Sigmoid colon (tissue), 7 donors: ENCODE results near the gene SLC27A1. TPM values are rescaled to one million over a fixed set of nuclear protein-coding genes. Genes with fewer than 3 reads are reported as not detected.

ENCODE experiments used
- DNase-seq: peaks from one replicate; pipeline ENCODE4 v3.0.0-alpha.2; 2019
- H3K27ac ChIP-seq, 4 donors: fragments of 200-600 bp; sonication (generic); one replicate each; pipeline ENCODE4 v1.5.1; 2016 to 2019; ENCODE audit warnings: mild to moderate bottlenecking in 1 of 4
- H3K27me3 ChIP-seq, 3 donors: fragments of 200-600 bp; sonication (generic); one replicate each; pipeline ENCODE4 v1.5.1; 2019; ENCODE audit warnings: mild to moderate bottlenecking in 1 of 3
- H3K36me3 ChIP-seq, 4 donors: fragments of 200-600 bp; sonication (generic); one replicate each; pipeline ENCODE4 v1.5.1; 2016 to 2019
- H3K4me1 ChIP-seq, 4 donors: fragments of 200-600 bp; sonication (generic); one replicate each; pipeline ENCODE4 v1.5.1; 2017 to 2019
- H3K4me3 ChIP-seq, 4 donors: fragments of 200-600 bp; sonication (generic); one replicate each; pipeline ENCODE4 v1.5.1; 2017 to 2019; ENCODE audit warnings: mild to moderate bottlenecking in 2 of 4, moderate library complexity in 1 of 4
- H3K9me3 ChIP-seq, 4 donors: fragments of 200-600 bp in 3 of 4; sonication (generic) in 3 of 4; one replicate each; pipeline versions ENCODE4 v1.5.1 to v1.6.1; 2013 to 2019
- EP300 ChIP-seq, 4 donors: sonication (generic); formaldehyde crosslinking; IDR thresholded peaks; one replicate each; pipeline ENCODE4 v1.6.1; 2017; ENCODE audit warnings: antibody characterized with exemption in 4 of 4
- POLR2A ChIP-seq, 2 donors: fragments of 450-650 bp; IDR thresholded peaks; one replicate each; pipeline ENCODE4 v1.6.1; 2016; ENCODE audit warnings: antibody characterized with exemption in 2 of 2, mild to moderate bottlenecking in 2 of 2, moderate library complexity in 2 of 2
- POLR2AphosphoS5 ChIP-seq, 4 donors: sonication (generic); formaldehyde crosslinking; IDR thresholded peaks; one replicate each; pipeline ENCODE4 v1.6.1; 2017; ENCODE audit warnings: antibody characterized with exemption in 4 of 4
- WGBS, 2 donors: extraction: QIAGEN DNeasy Blood & Tissue Kit; methylation state at CpG; one replicate each; pipeline ENCODE4 v1.1.7; 2013; 5-methylcytosine and 5-hydroxymethylcytosine counted together
- intact Hi-C: fragments of 100-400 bp; cut with DNase I; formaldehyde crosslinking; loops from one replicate; pipeline ENCODE4 v1.15.1; 2023
- polyA plus RNA-seq, 3 donors: library from polyadenylated mRNA; stranded (reverse); fragments of 200-250 nt; gene quantifications; one replicate each; pipeline ENCODE4 v1.2.3, GENCODE V29; 2013
- total RNA-seq, 4 donors: library from RNA; depleted of rRNA; stranded (reverse); fragments of >200 nt; gene quantifications; one replicate each; pipeline ENCODE4 v1.1.0, GENCODE V29; 2016
- TF ChIP-seq, protein P1 (sequence below), 4 experiments: fragments of 450-650 bp in 3 of 4; fragments of 200-600 bp in 1 of 4; IDR thresholded peaks; one replicate each; pipeline ENCODE4 v1.5.1; 2016 to 2019; ENCODE audit warnings: antibody characterized with exemption in 4 of 4, mild to moderate bottlenecking in 3 of 4, moderate library complexity in 2 of 4
- donor health status: healthy with polysubstance abuse.
- donor health status: Bipolar disorder and iron deficiency.
- donor health status: healthy.

SLC27A1 gene
- total and polyA plus RNA-seq, 7 donors, result 0.69 to 23.8 (median 13.2) TPM

DNA sequence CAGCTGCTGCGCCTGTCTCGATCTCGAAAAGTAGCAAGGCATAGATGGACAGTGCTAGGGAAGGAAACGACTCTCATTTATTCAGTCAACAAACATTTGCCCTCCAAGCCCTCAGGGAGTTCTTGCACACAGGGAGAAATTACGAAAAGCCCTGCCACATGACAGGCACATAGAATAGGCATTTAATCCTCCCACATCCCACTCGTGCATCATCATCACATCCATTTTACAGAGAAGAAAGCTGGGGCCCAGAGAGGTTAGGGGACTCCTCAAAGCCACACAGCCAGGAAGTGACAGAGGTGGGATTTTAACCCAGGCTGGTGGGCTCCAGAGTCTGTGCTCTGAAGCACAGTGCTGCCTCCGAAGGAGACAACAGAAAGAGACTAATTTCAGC is 33.5 kb upstream of the SLC27A1 start:
- TF ChIP-seq POLR2AphosphoS5 (IDR thresholded peaks at IDR 0.05) (no peak), EP300 (IDR thresholded peaks at IDR 0.05) (no peak), POLR2A (IDR thresholded peaks at IDR 0.05) (no peak)
- TF ChIP-seq, protein P1, sequence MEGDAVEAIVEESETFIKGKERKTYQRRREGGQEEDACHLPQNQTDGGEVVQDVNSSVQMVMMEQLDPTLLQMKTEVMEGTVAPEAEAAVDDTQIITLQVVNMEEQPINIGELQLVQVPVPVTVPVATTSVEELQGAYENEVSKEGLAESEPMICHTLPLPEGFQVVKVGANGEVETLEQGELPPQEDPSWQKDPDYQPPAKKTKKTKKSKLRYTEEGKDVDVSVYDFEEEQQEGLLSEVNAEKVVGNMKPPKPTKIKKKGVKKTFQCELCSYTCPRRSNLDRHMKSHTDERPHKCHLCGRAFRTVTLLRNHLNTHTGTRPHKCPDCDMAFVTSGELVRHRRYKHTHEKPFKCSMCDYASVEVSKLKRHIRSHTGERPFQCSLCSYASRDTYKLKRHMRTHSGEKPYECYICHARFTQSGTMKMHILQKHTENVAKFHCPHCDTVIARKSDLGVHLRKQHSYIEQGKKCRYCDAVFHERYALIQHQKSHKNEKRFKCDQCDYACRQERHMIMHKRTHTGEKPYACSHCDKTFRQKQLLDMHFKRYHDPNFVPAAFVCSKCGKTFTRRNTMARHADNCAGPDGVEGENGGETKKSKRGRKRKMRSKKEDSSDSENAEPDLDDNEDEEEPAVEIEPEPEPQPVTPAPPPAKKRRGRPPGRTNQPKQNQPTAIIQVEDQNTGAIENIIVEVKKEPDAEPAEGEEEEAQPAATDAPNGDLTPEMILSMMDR (IDR thresholded peaks at IDR 0.05), result no peak
- no peak overlapping the region for H3K27ac ChIP-seq
- H3K27me3 ChIP-seq, result no peaks in the 10 kb centered on the region
- intact Hi-C loops, result no loop called here
- no peak overlapping the region for H3K4me3 ChIP-seq
- H3K9me3 ChIP-seq, result no peaks in the 10 kb centered on the region
- no peaks in the 10 kb centered on the region for H3K36me3 ChIP-seq
- DNase-seq, result no peak
- WGBS, 2 donors, result 82 to 88% methylated on average over 7 of the region's 7 CpGs
- H3K4me1 ChIP-seq, result no peaks in the 10 kb centered on the region

DNA sequence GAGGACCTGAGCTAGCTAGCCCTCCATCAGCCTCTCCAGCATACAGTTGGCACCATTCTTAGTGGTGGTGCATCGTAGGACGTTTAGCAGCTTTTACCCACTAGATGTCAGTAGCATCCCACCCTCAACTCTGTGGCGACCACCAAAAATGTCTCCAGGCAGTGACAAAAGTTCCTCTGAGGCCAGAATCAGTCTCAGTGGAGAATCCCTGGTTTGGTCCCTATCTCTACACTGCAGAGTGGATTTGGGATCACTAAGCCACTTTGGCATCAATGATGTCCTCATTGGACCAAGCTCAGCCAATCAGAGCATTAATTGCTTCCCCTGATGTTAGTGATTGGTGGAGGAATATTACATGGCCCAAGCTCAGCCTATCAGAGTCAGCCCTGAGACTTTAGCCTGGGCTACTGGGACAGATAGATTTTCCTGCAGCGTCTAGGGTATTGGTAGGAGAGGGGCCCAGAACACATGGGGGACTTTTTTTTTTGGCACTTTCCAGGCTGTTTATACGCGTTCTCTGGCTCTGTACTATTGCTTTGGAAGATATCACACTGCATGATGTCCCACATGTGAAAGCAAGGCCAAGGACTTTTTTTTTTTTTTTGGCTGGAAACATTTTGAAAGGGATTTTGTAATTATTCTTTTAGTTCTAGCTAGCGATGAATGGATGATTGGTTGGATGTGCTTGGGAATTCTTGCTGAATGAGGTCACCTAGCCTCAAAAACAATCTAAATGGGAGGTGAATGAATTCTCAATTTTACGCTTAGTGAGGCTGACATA is 28.9 kb upstream of the SLC27A1 start:
- Histone ChIP-seq H3K27ac (peak overlapping the region in 1 of 4 donors; percentile 7), H3K27me3 (no peaks in the 10 kb centered on the region), H3K4me1 (no peaks in the 10 kb centered on the region), H3K9me3 (no peaks in the 10 kb centered on the region), H3K36me3 (no peaks in the 10 kb centered on the region), H3K4me3 (no peak overlapping the region)
- 59 to 69% methylated on average over 8 of the region's 8 CpGs for WGBS, 2 donors
- intact Hi-C loops, result no loop called here
- no peak for DNase-seq
- TF ChIP-seq POLR2A (IDR thresholded peaks at IDR 0.05), result no peak
- TF ChIP-seq, protein P1 (IDR thresholded peaks at IDR 0.05), result peak in 1 of 4 experiments; percentile 16

DNA sequence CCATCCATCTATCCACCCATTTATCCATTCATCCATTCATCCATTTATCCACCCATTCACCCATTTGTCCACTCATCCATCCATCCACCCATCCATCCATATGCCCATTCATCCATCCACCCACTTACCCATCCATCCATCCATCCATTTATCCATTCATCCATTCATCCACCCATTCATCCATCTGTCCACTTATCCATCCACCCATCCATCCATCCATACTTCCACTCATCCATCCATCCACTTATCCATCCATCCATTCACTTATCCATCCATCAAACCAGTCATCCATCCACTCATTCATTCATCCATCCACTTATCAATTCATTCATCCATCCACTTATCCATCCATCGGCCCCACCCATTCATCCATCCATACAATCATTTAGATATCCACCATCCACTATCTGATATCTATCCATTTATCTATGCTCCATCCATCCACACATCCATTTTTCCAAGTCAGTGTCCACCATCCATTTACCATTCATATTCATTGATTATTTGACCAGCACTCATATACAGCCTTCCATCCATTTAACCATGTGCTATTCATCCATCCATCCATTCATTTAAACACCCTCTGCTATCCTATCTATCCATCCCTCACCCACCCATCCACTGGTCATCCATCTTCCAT is 24.7 kb upstream of the SLC27A1 start:
- TF ChIP-seq POLR2A (IDR thresholded peaks at IDR 0.05) (no peak), EP300 (IDR thresholded peaks at IDR 0.05) (no peak), POLR2AphosphoS5 (IDR thresholded peaks at IDR 0.05) (no peak)
- TF ChIP-seq, protein P1 (IDR thresholded peaks at IDR 0.05), result no peak
- Histone ChIP-seq H3K4me1 (peaks cover 0 to 14% (median 8%) of the 10 kb centered on the region in 4 donors), H3K27me3 (no peaks in the 10 kb centered on the region), H3K27ac (no peak overlapping the region), H3K4me3 (no peak overlapping the region), H3K36me3 (no peaks in the 10 kb centered on the region), H3K9me3 (no peaks in the 10 kb centered on the region)
- intact Hi-C loops, result no loop called here
- 97% methylated on average over 1 of the region's 1 CpG for WGBS, 2 donors
- DNase-seq, result no peak

DNA sequence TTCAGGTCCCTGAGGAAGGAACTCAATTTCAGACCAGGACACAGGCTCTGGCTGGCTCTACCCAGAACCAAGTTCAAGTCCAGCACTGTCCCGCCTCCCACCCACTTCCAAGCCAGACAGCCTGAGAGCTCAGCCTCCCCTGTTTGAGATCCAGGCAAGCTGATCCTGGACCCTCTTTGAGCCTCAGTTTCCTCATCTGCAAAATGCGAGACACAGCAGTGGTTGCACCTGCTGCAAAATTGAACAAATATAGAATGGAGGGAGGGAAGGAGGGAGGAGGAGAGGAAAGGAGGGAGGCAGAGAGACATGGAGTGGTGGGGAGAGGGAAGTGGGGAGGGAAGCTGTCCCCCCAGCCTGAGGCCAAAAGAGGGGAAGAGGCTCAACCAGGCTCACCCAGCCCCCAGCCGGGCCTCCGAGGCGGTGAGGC is 22.6 kb upstream of the SLC27A1 start:
- Histone ChIP-seq H3K9me3 (no peaks in the 10 kb centered on the region), H3K27ac (peak overlapping the region in 1 of 4 donors; percentile 48), H3K27me3 (no peaks in the 10 kb centered on the region), H3K4me1 (peaks cover 0 to 14% (median 8%) of the 10 kb centered on the region in 4 donors), H3K36me3 (no peaks in the 10 kb centered on the region), H3K4me3 (peak overlapping the region in 3 of 4 donors; percentile 41 to 62 (median 58))
- DNase-seq, result no peak
- WGBS, 2 donors, result 22 to 35% methylated on average over 5 of the region's 5 CpGs
- no peak for TF ChIP-seq POLR2AphosphoS5 (IDR thresholded peaks at IDR 0.05)
- TF ChIP-seq EP300 (IDR thresholded peaks at IDR 0.05), result no peak
- TF ChIP-seq, protein P1 (IDR thresholded peaks at IDR 0.05), result no peak
- no peak for TF ChIP-seq POLR2A (IDR thresholded peaks at IDR 0.05)
- intact Hi-C loops, result no loop called here
